Cardiac atrium fibroblast (primary cell): ENCODE measurements around the gene NXPH4. TPM values are rescaled to one million over a fixed set of nuclear protein-coding genes. Genes with fewer than 3 reads are reported as not detected.

ENCODE experiments used
- total RNA-seq: library from RNA; depleted of rRNA; stranded (reverse); fragments of >200 nt; gene quantifications from 2 replicates; pipeline ENCODE4 v1.2.3, GENCODE V29; 2015

NXPH4 gene
- total RNA-seq, result 13.7 and 23.3 TPM in 2 replicates

DNA sequence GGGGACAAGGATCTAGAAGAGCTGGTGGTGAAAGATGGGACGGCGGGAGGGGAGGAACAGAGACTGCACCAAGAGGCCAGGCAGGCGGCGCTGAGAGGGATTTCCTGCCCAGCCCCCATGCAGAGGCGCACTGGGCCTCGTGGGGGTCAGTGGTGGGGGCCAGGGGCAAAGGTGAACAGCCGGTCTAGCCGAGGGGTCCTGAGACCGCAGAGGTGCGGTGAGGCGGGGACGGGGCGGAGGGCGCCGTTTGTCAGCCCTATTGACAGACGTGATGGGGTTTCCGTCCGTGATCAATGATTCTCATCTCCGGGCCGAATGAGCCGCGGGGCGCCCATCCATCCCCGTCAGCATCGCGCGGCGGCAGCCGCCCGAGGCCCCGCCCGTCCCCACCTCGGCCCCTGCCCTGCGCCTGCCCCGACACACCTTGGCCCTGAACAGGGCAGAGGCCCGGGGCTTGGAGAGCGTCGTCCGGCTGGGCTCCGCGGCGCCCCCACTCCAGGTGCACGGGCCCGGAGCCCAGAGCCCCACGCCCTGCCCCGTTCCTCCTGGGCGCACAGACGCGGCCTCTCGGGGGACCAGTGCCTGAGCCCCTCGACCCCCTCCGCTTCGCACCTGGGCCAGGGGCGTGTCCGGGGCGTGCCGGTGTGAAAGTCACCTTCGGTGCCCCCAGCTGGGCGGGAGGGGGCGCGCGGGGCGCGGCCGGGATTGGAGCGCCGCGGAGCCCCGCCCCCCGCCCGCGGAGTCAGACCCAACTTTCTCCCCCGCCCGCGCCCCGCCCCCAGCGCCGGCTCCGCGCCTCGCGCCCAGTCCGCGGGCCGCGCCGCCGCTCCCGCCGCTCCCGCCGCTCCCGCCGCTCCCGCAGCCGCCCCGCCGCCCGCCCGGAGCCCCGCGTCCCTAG, at the start of gene NXPH4:
Gene NXPH4 (plus strand): TSS at position 781 of the 898 bp plus-strand sequence. CDS start 176 bp downstream, outside the sequence.

DNA sequence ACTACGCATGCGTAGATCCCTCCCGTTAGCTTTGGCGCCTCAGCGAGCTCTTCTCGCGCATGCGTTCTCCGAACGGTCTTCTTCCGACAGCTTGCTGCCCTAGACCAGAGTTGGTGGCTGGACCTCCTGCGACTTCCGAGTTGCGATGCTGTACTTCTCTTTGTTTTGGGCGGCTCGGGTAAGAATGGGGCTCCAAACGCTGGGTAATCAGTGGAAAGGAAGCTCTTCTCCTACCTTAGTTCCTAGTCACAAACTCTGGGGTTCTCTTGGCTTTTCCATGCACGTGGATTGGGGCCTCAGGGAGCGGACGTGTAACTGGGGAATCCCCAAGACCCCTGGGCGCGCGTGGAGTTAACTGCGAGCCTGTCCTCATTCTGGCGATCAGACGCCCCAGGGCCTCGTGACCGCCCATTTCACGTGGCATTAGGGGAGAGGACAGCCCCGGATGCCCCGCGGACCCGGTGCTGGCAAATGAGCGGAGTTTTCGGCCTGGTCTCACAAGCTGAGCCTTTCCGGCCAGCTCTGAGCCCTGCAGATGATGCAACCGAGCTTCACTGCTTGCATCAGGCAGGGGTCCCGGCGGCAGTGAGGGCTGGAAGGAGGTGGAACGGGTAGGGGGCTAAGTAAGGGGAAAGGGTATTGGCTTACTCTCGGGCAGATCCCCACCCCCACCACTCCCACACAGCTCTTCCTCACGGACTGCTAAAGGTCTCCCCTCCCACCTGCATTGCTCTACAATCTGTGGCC, 13.2 kb downstream of the NXPH4 start, which contains the start of gene SHMT2:
Gene SHMT2 (plus strand): TSS at position 78 of the 747 bp plus-strand sequence. CDS start 68 bp downstream, at position 146.

DNA sequence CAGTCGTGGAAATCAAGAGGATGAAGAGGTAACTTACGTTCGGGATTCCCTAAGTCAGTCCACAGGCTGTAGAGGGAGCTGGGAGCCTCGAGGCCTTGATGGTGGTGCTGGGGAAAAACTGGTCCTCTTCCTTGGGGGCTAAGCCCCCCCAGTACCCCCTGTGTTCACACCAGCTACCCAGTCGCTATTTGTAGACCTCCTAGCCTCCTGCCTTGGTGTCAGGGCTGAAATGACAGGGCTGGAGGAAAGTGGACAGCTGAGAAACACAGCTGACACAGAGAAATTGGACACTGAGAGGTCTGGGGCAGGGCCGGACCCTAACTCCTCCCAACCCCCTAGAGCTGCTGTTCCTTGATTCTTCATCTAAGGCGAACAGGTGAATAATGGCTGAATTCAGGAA, 34.4 kb downstream of the NXPH4 start, which contains the start of gene STAC3:
Gene STAC3 (minus strand): TSS at position 232 of the 400 bp plus-strand sequence. CDS start 1,551 bp downstream, outside the sequence.

Other genes starting within 250 kb of the NXPH4 start
- 2.0 and 4.4 TPM in 2 replicates for gene ZBTB39, start 210.2 kb upstream of the NXPH4 start, total RNA-seq
- 0.32 TPM in 1 of 2 replicates, not detected in the other for gene TAC3, start 200.3 kb upstream of the NXPH4 start, total RNA-seq
- gene MYO1A, start 166.7 kb upstream of the NXPH4 start, total RNA-seq, result not detected in 2 replicates
- gene NEMP1, start 138.0 kb upstream of the NXPH4 start, total RNA-seq, result 2.0 and 4.9 TPM in 2 replicates
- 39.7 and 40.6 TPM in 2 replicates for gene NAB2, start 127.7 kb upstream of the NXPH4 start, total RNA-seq
- gene STAT6, start 105.4 kb upstream of the NXPH4 start, total RNA-seq, result 100 and 101 TPM in 2 replicates
- gene LRP1, start 88.3 kb upstream of the NXPH4 start, total RNA-seq, result 236 and 285 TPM in 2 replicates
- not detected in 2 replicates for gene LRP1-AS, start 69.2 kb upstream of the NXPH4 start, total RNA-seq
- 205 TPM in 2 replicates for gene SHMT2, start 12.9 kb downstream of the NXPH4 start, total RNA-seq
- gene STAC3, start 34.4 kb downstream of the NXPH4 start, total RNA-seq, result not detected in 2 replicates
- gene R3HDM2, start 214.2 kb downstream of the NXPH4 start, total RNA-seq, result 15.2 and 18.1 TPM in 2 replicates
- not detected in 2 replicates for gene INHBC, start 218.0 kb downstream of the NXPH4 start, total RNA-seq
- 0.36 and 1.1 TPM in 2 replicates for gene INHBE, start 238.5 kb downstream of the NXPH4 start, total RNA-seq
- not detected in 2 replicates for gene GLI1, start 243.0 kb downstream of the NXPH4 start, total RNA-seq